Tibial nerve (tissue), 4 donors: ENCODE data around the gene NEDD4L.

Experiments used
- CTCF ChIP-seq, 5 experiments: fragments of 200-600 bp in 3 of 5; fragments of 450-650 bp in 2 of 5; sonication (generic) in 3 of 5; IDR thresholded peaks; one replicate each; pipeline ENCODE4 v1.5.1; 2016 to 2019; ENCODE audit warnings: antibody characterized with exemption in 5 of 5, mild to moderate bottlenecking in 3 of 5, moderate library complexity in 2 of 5
- EP300 ChIP-seq, 2 donors: sonication (generic); formaldehyde crosslinking; IDR thresholded peaks; one replicate each; pipeline ENCODE4 v1.6.1; 2017; ENCODE audit warnings: antibody characterized with exemption in 2 of 2, mild to moderate bottlenecking in 1 of 2
- POLR2A ChIP-seq, 2 donors: fragments of 450-650 bp; IDR thresholded peaks; one replicate each; pipeline ENCODE4 v1.6.1; 2017; ENCODE audit warnings: antibody characterized with exemption in 2 of 2, mild to moderate bottlenecking in 2 of 2, moderate library complexity in 2 of 2

GRCh38 chr18:58344080-58344670, 300.1 kb downstream of the NEDD4L start:
- no peak for TF ChIP-seq CTCF (IDR thresholded peaks at IDR 0.05)
- no peak for TF ChIP-seq POLR2A (IDR thresholded peaks at IDR 0.05)
- no peak for TF ChIP-seq EP300 (IDR thresholded peaks at IDR 0.05)
